Panc1 (cell line): ENCODE data around the gene KRT1. TPM values are rescaled to one million over a fixed set of nuclear protein-coding genes. Genes with fewer than 3 reads are reported as not detected.

ENCODE experiments used
- ATAC-seq: fragments of 200-7000 bp; cut with Tn5 transposase; 2 replicates; pipeline ENCODE4 v1.9.1; 2020; ENCODE audit warnings: mild to moderate bottlenecking, moderate library complexity
- BruUV-seq: library from RNA; stranded (reverse); fragments of 400-500 nt; replicated peaks from 2 replicates; lab custom pipeline; 2021; lab: Mats Ljungman, UMichigan
- CTCF ChIA-PET: fragments of 300-600 bp; sonication (Branson Sonifier 250); formaldehyde crosslinking; loops from one replicate; lab custom pipeline; 2022; ENCODE audit warnings: antibody characterized with exemption; lab: Charles Lee
- POLR2A ChIA-PET: fragments of 300-600 bp; sonication (Branson Sonifier 250); formaldehyde crosslinking; loops from one replicate; lab custom pipeline; 2022; ENCODE audit warnings: antibody characterized with exemption; lab: Charles Lee
- DNase-seq: peaks from one replicate; pipeline ENCODE4 v3.0.0-alpha.2; 2010; ENCODE audit warnings: low read depth, low spot score
- H3K27ac ChIP-seq: 2 replicates; pipeline ENCODE4 v1.5.1; 2011; ENCODE audit warnings: mild to moderate bottlenecking, low read length, inconsistent platforms
- H3K27me3 ChIP-seq: fragments of 200-500 bp; sonication (Bioruptor generic); 2 replicates; pipeline ENCODE4 v1.6.0; 2014; ENCODE audit warnings: low read length, inconsistent platforms; ENCODE audit not compliant: control insufficient read depth, insufficient read depth
- H3K36me3 ChIP-seq: fragments of 200-500 bp; sonication (Bioruptor generic); 2 replicates; pipeline ENCODE4 v1.5.1; 2014; ENCODE audit warnings: inconsistent platforms, mild to moderate bottlenecking, low read length, moderate library complexity; ENCODE audit not compliant: control insufficient read depth, insufficient read depth
- H3K4me1 ChIP-seq: 2 replicates; pipeline ENCODE4 v1.5.1; 2011; ENCODE audit warnings: inconsistent platforms, mild to moderate bottlenecking, low read length, moderate library complexity; ENCODE audit not compliant: control insufficient read depth, insufficient read depth
- H3K4me3 ChIP-seq, 2 experiments: 2 replicates each; pipeline ENCODE4 v1.5.1; 2011 to 2012; ENCODE audit warnings: low read depth in 2 of 2, low read length in 2 of 2, mild to moderate bottlenecking in 2 of 2, inconsistent platforms in 1 of 2, moderate library complexity in 1 of 2
- H3K9me3 ChIP-seq: fragments of 200-500 bp; sonication (Bioruptor generic); 2 replicates; pipeline ENCODE4 v1.5.1; 2014; ENCODE audit warnings: low read depth, mild to moderate bottlenecking, inconsistent platforms, low read length, moderate library complexity; ENCODE audit not compliant: control insufficient read depth, insufficient read depth
- CTCF ChIP-seq: fragments of 450-650 bp; IDR thresholded peaks from 2 replicates; pipeline ENCODE4 v1.5.1; 2017; ENCODE audit warnings: mild to moderate bottlenecking
- POLR2AphosphoS5 ChIP-seq: IDR thresholded peaks from 2 replicates; pipeline ENCODE4 v1.6.1; 2012; ENCODE audit warnings: mild to moderate bottlenecking, low read depth, low read length, moderate library complexity
- REST ChIP-seq, 2 experiments: IDR thresholded peaks; 2 replicates each; pipeline ENCODE4 v1.6.1; 2011 to 2012; ENCODE audit warnings: low read depth in 2 of 2, control low read depth in 1 of 2, low read length in 1 of 2, mild to moderate bottlenecking in 1 of 2, moderate library complexity in 1 of 2; ENCODE audit not compliant: insufficient read depth in 1 of 2
- SIN3A ChIP-seq: IDR thresholded peaks from 2 replicates; pipeline ENCODE4 v1.6.1; 2012; ENCODE audit warnings: low read depth, mild to moderate bottlenecking, low read length, moderate library complexity, borderline replicate concordance; ENCODE audit not compliant: insufficient read depth
- TCF7L2 ChIP-seq: IDR thresholded peaks from 2 replicates; pipeline ENCODE4 v1.6.1; 2011; ENCODE audit warnings: mild to moderate bottlenecking, low read depth, low read length, inconsistent platforms
- in situ Hi-C: cut with HindIII; loops from 2 replicates; pipeline ENCODE4 v1.10.0; 2016; ENCODE audit warnings: low sequenced_read_pairs, low pct_unique_long_range_greater_than_20kb
- intact Hi-C: fragments of 100-400 bp; cut with micrococcal nuclease; formaldehyde crosslinking; loops from one replicate; pipeline ENCODE4 v1.10.0; 2022; ENCODE audit not compliant: unreplicated experiment
- total RNA-seq: library from RNA; stranded (reverse); gene quantifications from one replicate; pipeline ENCODE4 v1.2.1, GENCODE V29; 2021; ENCODE audit not compliant: unreplicated experiment

KRT1 gene
- total RNA-seq, 1 experiment from 2014 or later, result not detected

GRCh38 chr12:52637299-52637698 is 42.9 kb downstream of the KRT1 start:
- CTCF ChIA-PET, result no interaction called here
- no peaks in the 10 kb centered on the region; the same call in 1 of the 2 replicates for H3K36me3 ChIP-seq
- H3K4me1 ChIP-seq, result no peaks in the 10 kb centered on the region
- H3K27ac ChIP-seq, result no peak overlapping the region
- POLR2A ChIA-PET, result no interaction called here
- no peaks in the 10 kb centered on the region for H3K9me3 ChIP-seq
- BruUV-seq, result no TSS peak
- in situ Hi-C loops (no loop called here), intact Hi-C loops (no loop called here)
- ATAC-seq (no peak), DNase-seq (no peak)
- peaks cover 18% of the 10 kb centered on the region for H3K27me3 ChIP-seq
- TF ChIP-seq TCF7L2 (no peak), REST (IDR thresholded peaks at IDR 0.05; ENCODE audit: insufficient read depth in 1 of 2, low read depth in 2 of 2, low read length in 1 of 2) (no peak), POLR2AphosphoS5 (no peak), CTCF (no peak), SIN3A (no peak)
- H3K4me3 ChIP-seq, result no peak overlapping the region

GRCh38 chr12:52636592-52637258 is 43.5 kb downstream of the KRT1 start:
- intact Hi-C loops (no loop called here), in situ Hi-C loops (no loop called here)
- ChIA-PET POLR2A (interaction anchor here (0.7 kb wide), 1 partner anchor 151 kb away, joined by 24 read pairs; no protein-coding TSS in a partner anchor), CTCF (interaction anchor here (0.7 kb wide), 1 partner anchor 28 kb away, joined by 11 read pairs; no protein-coding TSS in a partner anchor)
- Histone ChIP-seq H3K27ac (no peak overlapping the region), H3K27me3 (peaks cover 17% of the 10 kb centered on the region), H3K4me3 (no peak overlapping the region), H3K4me1 (no peaks in the 10 kb centered on the region), H3K9me3 (no peaks in the 10 kb centered on the region), H3K36me3 (no peaks in the 10 kb centered on the region; the same call in 1 of the 2 replicates)
- ATAC-seq, result no peak
- no peak for DNase-seq
- BruUV-seq, result no TSS peak
- no peak for TF ChIP-seq SIN3A
- no peak for TF ChIP-seq TCF7L2
- TF ChIP-seq POLR2AphosphoS5, result no peak
- no peak for TF ChIP-seq REST (IDR thresholded peaks at IDR 0.05; ENCODE audit: insufficient read depth in 1 of 2, low read depth in 2 of 2, low read length in 1 of 2)
- TF ChIP-seq CTCF, result no peak
